Glutamatergic neuron (in vitro differentiated cells): Measurements from ENCODE around the gene MLLT1. TPM values are rescaled to one million over a fixed set of nuclear protein-coding genes. Genes with fewer than 3 reads are reported as not detected.

Source experiments
- DNase-seq: peaks from one replicate; pipeline ENCODE4 v3.0.0; 2022
- H3K27ac Mint-ChIP-seq: one replicate; pipeline ENCODE4 v1.8.0; 2020; ENCODE audit warnings: mild to moderate bottlenecking, mixed read lengths, inconsistent platforms; ENCODE audit not compliant: unreplicated experiment
- H3K27me3 Mint-ChIP-seq: one replicate; pipeline ENCODE4 v1.8.0; 2020; ENCODE audit warnings: mild to moderate bottlenecking, moderate library complexity, mixed read lengths, inconsistent platforms; ENCODE audit not compliant: unreplicated experiment
- H3K36me3 Mint-ChIP-seq: one replicate; pipeline ENCODE4 v1.8.0; 2020; ENCODE audit warnings: mild to moderate bottlenecking, mixed read lengths, inconsistent platforms; ENCODE audit not compliant: unreplicated experiment
- H3K4me1 Mint-ChIP-seq: one replicate; pipeline ENCODE4 v1.8.0; 2020; ENCODE audit warnings: mild to moderate bottlenecking, low read depth, mixed read lengths, inconsistent platforms; ENCODE audit not compliant: unreplicated experiment
- H3K4me3 Mint-ChIP-seq: one replicate; pipeline ENCODE4 v1.8.0; 2020; ENCODE audit warnings: mild to moderate bottlenecking, mixed read lengths, inconsistent platforms; ENCODE audit not compliant: unreplicated experiment
- H3K9me3 Mint-ChIP-seq: one replicate; pipeline ENCODE4 v1.8.0; 2020; ENCODE audit warnings: mild to moderate bottlenecking, moderate library complexity, mixed read lengths, inconsistent platforms; ENCODE audit not compliant: unreplicated experiment
- total RNA-seq: library from RNA; stranded (reverse); fragmentation: NEBNext Ultra II Directional; extraction: Animal tissue kit (Norgen Biotek cat#: 25700); gene quantifications from one replicate; pipeline ENCODE4 v1.2.1, GENCODE V29; 2021; ENCODE audit not compliant: unreplicated experiment
- TF ChIP-seq, protein P1 (sequence below): fragments of 200-600 bp; sonication (generic); IDR thresholded peaks from one replicate; pipeline ENCODE4 v1.5.0; 2021; ENCODE audit not compliant: partially characterized antibody, unreplicated experiment

Gene MLLT1
- total RNA-seq, 1 donor from 2014 or later = 52.9 TPM

- TF ChIP-seq, protein P1, sequence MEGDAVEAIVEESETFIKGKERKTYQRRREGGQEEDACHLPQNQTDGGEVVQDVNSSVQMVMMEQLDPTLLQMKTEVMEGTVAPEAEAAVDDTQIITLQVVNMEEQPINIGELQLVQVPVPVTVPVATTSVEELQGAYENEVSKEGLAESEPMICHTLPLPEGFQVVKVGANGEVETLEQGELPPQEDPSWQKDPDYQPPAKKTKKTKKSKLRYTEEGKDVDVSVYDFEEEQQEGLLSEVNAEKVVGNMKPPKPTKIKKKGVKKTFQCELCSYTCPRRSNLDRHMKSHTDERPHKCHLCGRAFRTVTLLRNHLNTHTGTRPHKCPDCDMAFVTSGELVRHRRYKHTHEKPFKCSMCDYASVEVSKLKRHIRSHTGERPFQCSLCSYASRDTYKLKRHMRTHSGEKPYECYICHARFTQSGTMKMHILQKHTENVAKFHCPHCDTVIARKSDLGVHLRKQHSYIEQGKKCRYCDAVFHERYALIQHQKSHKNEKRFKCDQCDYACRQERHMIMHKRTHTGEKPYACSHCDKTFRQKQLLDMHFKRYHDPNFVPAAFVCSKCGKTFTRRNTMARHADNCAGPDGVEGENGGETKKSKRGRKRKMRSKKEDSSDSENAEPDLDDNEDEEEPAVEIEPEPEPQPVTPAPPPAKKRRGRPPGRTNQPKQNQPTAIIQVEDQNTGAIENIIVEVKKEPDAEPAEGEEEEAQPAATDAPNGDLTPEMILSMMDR = no peak
- H3K36me3 Mint-ChIP-seq = no peaks in the 10 kb centered on the region
- H3K27ac Mint-ChIP-seq = no peak overlapping the region
- H3K4me1 Mint-ChIP-seq = peaks cover 20% of the 10 kb centered on the region
- DNase-seq = no peak
- peaks cover 8% of the 10 kb centered on the region for H3K27me3 Mint-ChIP-seq
- H3K9me3 Mint-ChIP-seq = no peaks in the 10 kb centered on the region
- no peak overlapping the region for H3K4me3 Mint-ChIP-seq
Observed at GRCh38 chr19:6222884-6223283, 56.9 kb downstream of the MLLT1 start.

DNA sequence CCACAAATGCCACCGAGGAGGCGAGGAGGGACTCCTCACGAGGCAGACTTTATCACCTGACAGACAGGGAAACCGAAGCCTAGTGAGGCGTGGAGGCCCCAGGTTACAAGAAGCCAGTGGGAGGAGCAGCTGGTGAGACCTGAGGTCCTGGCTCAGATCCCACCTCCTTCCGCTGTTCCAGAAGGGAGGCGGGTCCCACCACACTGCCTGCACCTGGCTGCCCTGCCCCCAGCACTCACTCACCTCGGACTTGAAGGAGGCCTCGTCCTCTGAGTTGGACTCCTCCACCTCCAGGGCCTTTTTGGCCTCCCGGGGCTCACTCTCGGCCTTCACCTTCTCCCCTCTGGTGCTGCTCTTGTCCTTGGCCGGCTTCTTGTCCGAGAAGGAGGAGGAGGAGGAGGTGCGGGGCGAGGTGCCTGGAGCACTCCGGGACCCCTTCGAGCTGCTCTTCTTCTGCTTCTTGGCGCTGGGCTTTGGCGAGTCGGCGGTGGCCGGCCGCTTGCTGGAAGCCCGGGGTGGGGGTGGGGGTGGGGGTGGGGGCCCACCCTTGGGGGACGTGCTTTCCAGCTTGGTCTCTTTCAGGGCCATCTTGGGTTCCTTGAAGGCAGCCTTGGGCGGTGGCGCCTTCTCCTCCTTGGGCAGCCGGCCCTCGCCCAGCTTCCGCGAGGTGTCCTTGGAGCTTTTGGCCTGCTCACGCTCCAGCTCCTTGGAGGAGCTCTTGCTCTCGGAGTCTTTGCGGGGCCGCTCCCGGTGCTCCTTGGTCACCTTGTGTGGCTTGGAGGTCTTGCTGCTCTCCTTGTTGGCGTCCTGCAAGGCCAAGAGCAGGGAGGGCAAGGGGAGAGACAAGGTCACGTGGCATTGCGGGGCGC, 57.7 kb downstream of the MLLT1 start:
- H3K9me3 Mint-ChIP-seq = no peaks in the 10 kb centered on the region
- peaks cover 5% of the 10 kb centered on the region for H3K27me3 Mint-ChIP-seq
- H3K4me1 Mint-ChIP-seq = peaks cover 18% of the 10 kb centered on the region
- DNase-seq = no peak
- H3K4me3 Mint-ChIP-seq = no peak overlapping the region
- TF ChIP-seq, protein P1 = no peak
- no peak overlapping the region for H3K27ac Mint-ChIP-seq
- H3K36me3 Mint-ChIP-seq = no peaks in the 10 kb centered on the region

DNA sequence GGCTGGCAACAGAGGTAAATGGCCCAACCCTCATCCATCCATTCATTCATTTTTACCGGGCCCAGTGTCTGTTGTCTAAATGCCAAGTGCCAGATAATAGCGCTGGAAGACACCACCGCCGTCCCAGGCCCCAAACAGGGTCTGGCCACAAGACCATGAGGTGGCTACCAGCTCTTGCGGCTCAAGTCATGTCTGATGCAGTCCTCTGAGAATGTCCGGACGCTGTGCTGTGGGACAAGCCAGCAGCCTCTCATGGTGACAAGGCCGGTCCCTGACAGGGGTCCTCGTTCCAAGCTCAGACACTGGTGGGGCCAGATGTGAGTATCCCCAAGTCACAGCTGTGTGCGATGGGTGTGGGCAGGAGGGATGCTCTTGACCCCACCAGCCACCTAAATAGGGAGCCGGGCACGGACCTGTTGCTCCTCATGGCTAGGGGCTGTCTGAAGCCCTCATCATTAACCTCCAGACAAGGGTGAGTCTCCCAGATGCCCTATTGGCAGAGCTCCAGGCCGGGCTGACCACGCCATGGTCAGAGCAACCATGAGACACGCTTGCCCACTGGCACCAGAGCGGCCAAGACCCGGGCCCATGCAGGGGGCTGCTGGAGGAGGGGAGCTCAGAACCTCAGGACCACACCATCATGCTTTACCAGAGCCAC, 58.4 kb downstream of the MLLT1 start:
- H3K27me3 Mint-ChIP-seq = peaks cover 6% of the 10 kb centered on the region
- no peaks in the 10 kb centered on the region for H3K36me3 Mint-ChIP-seq
- TF ChIP-seq, protein P1 = no peak
- H3K9me3 Mint-ChIP-seq = no peaks in the 10 kb centered on the region
- no peak for DNase-seq
- peak overlapping the region; percentile 12 for H3K27ac Mint-ChIP-seq
- no peak overlapping the region for H3K4me3 Mint-ChIP-seq
- H3K4me1 Mint-ChIP-seq = peaks cover 17% of the 10 kb centered on the region

DNA sequence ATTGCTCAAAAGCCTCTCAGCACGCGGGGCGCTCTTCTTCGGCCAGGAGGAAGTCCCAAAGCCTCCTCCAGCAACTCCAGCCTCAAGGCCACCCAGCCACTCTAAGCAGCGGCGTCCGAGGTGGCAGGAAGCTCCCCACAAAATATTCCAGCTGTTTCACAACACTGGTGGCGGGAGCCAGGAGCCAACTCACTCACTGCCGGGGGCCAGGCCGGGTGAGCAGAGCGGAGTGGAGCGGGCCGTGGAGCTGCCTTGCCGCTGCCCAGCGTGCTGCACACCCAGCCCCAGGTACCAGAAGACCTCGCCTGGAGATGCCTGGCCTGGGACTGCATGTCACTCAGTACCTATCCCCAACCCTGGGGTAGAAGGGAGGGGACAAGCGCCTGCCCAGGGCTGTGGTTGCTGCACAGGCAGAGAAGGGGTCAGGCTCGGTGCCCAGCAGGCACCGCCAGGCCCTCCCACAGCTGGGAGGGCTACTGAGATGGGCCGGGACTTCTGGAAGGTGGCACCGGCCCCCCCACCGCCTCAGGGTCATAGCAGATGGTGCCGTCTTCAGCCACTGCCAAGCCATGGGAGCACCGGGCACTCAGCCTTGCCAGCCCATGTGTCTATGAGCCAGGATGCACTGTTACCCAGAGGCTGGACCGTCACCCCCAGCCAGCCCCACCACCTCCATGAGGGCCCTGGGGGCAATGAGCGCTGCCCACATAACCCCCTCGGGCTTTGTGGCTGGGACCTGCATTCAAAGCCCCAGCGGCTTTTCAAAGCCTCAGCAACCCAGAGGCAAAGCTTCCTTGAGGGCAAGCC, 59.2 kb downstream of the MLLT1 start:
- no peak overlapping the region for H3K4me3 Mint-ChIP-seq
- TF ChIP-seq, protein P1 = no peak
- DNase-seq = no peak
- peaks cover 6% of the 10 kb centered on the region for H3K27me3 Mint-ChIP-seq
- H3K9me3 Mint-ChIP-seq = no peaks in the 10 kb centered on the region
- no peaks in the 10 kb centered on the region for H3K36me3 Mint-ChIP-seq
- H3K27ac Mint-ChIP-seq = no peak overlapping the region
- peaks cover 12% of the 10 kb centered on the region for H3K4me1 Mint-ChIP-seq
